HepG2 (cell line): Measurements from ENCODE around the gene CASP7. TPM values are rescaled to one million over a fixed set of nuclear protein-coding genes. Genes with fewer than 3 reads are reported as not detected.

ENCODE experiments used
- ATAC-seq: fragments of 200-7000 bp; cut with Tn5 transposase; 3 replicates; pipeline ENCODE4 v1.9.1; 2020; ENCODE audit warnings: mild to moderate bottlenecking, moderate library complexity
- BruUV-seq: library from RNA; stranded (reverse); fragments of 400-500 nt; replicated peaks from 2 replicates; lab custom pipeline; 2021; lab: Mats Ljungman, UMichigan
- CTCF ChIA-PET: fragments of 300-600 bp; formaldehyde crosslinking; extraction: SDS; loops from one replicate; lab custom pipeline; 2021; ENCODE audit warnings: low total read pairs, inconsistent platforms, low intra/inter-chr PET ratio; lab: Yijun Ruan, JAX
- POLR2A ChIA-PET: fragments of 350-600 bp; sonication (Branson Sonifier 250); formaldehyde crosslinking; loops from one replicate; lab custom pipeline; 2020; ENCODE audit warnings: antibody characterized with exemption, inconsistent platforms; lab: Yijun Ruan, JAX
- DNase-seq: peaks from one replicate; pipeline ENCODE4 v3.0.0-alpha.2; 2015; ENCODE audit warnings: low spot score
- FAIRE-seq: peaks from 3 replicates; lab custom pipeline; 2011; peaks lifted over from hg19 to GRCh38; lab: Jason Lieb, UNC
- H2AFZ ChIP-seq: one replicate; pipeline ENCODE4 v1.6.1; 2011; ENCODE audit warnings: low read length, inconsistent platforms
- H3K27ac ChIP-seq: fragments of 300-600 bp; 3 replicates; pipeline ENCODE4 v1.8.0; 2011; ENCODE audit warnings: mixed run types, mild to moderate bottlenecking, mixed read lengths, low read length, inconsistent platforms; ENCODE audit not compliant: insufficient read depth; ENCODE audit errors: extremely low read length
- H3K27me3 ChIP-seq, 2 experiments: fragments of 200-600 bp in 1 of 2; 2 replicates in 1 of 2; 3 replicates in 1 of 2; pipeline versions ENCODE4 v1.6.0 to v1.8.0; 2011; ENCODE audit warnings: low read length in 2 of 2, mild to moderate bottlenecking in 2 of 2, moderate library complexity in 2 of 2, inconsistent platforms in 1 of 2; ENCODE audit not compliant: insufficient read depth in 2 of 2, control insufficient read depth in 1 of 2
- H3K36me3 ChIP-seq, 2 experiments: fragments of 200-600 bp in 1 of 2; replicated peaks in 1 of 2; 2 replicates in 1 of 2; 3 replicates in 1 of 2; pipeline versions ENCODE4 v1.5.1 to v1.8.0; 2011; ENCODE audit warnings: low read length in 2 of 2, inconsistent platforms in 1 of 2; ENCODE audit not compliant: insufficient read depth in 2 of 2, control insufficient read depth in 1 of 2
- H3K4me1 ChIP-seq: 2 replicates; pipeline ENCODE4 v1.5.1; 2012; ENCODE audit warnings: low read length, inconsistent platforms; ENCODE audit not compliant: insufficient read depth
- H3K4me2 ChIP-seq: 2 replicates; pipeline ENCODE4 v1.6.0; 2011; ENCODE audit warnings: low read depth, low read length, inconsistent platforms
- H3K4me3 ChIP-seq, 3 experiments: fragments of 200-600 bp in 1 of 3; sonication (generic), shearing (Covaris generic) in 1 of 3; replicated peaks in 1 of 3; 2 replicates each; pipeline ENCODE4 v1.5.1; 2011 to 2016; ENCODE audit warnings: low read length in 3 of 3, inconsistent platforms in 2 of 3, low read depth in 2 of 3, mild to moderate bottlenecking in 2 of 3, control low read depth in 1 of 3, mixed read lengths in 1 of 3; ENCODE audit not compliant: insufficient read depth in 1 of 3
- H3K79me2 ChIP-seq: one replicate; pipeline ENCODE4 v1.6.1; 2011; ENCODE audit warnings: low read length, inconsistent platforms; ENCODE audit not compliant: insufficient read depth
- H3K9ac ChIP-seq: 2 replicates; pipeline ENCODE4 v1.6.0; 2011; ENCODE audit warnings: mild to moderate bottlenecking, low read depth, low read length, inconsistent platforms; ENCODE audit not compliant: insufficient read depth
- H3K9me3 ChIP-seq: 2 replicates; pipeline ENCODE4 v1.5.1; 2012; ENCODE audit warnings: mild to moderate bottlenecking, low read length
- H4K20me1 ChIP-seq: 2 replicates; pipeline ENCODE4 v1.6.0; 2011; ENCODE audit warnings: inconsistent platforms, mild to moderate bottlenecking, low read length, moderate library complexity; ENCODE audit not compliant: insufficient read depth
- MBD4 ChIP-seq: IDR thresholded peaks from 2 replicates; pipeline ENCODE4 v1.6.1; 2012; ENCODE audit warnings: low read length, inconsistent platforms, borderline replicate concordance
- RBM39 ChIP-seq: fragments of 200-400 bp; formaldehyde crosslinking; IDR thresholded peaks from one replicate; pipeline ENCODE4 v1.6.1; 2018; ENCODE audit warnings: antibody characterized with exemption, mild to moderate bottlenecking, low read depth, low read length; ENCODE audit not compliant: poor library complexity, severe bottlenecking
- SALL2 ChIP-seq: sonication (generic); formaldehyde crosslinking; IDR thresholded peaks from 2 replicates; pipeline ENCODE4 v1.8.1; 2023; ENCODE audit warnings: mild to moderate bottlenecking, missing genetic modification reagents, inconsistent platforms
- ZBTB1 ChIP-seq: sonication (generic); formaldehyde crosslinking; IDR thresholded peaks from 2 replicates; pipeline ENCODE4 v1.4.0; 2020; ENCODE audit warnings: missing genetic modification reagents, borderline replicate concordance
- ZBTB38 ChIP-seq: sonication (generic); formaldehyde crosslinking; IDR thresholded peaks from 2 replicates; pipeline ENCODE4 v1.5.1; 2020; ENCODE audit warnings: mild to moderate bottlenecking, missing genetic modification reagents
- ZFX ChIP-seq: sonication (generic); formaldehyde crosslinking; IDR thresholded peaks from 2 replicates; pipeline ENCODE4 v1.4.0; 2020; ENCODE audit warnings: mild to moderate bottlenecking, low read depth, missing genetic modification reagents, moderate library complexity
- ZFY ChIP-seq: sonication (generic); formaldehyde crosslinking; IDR thresholded peaks from 2 replicates; pipeline ENCODE4 v1.4.0; 2020; ENCODE audit warnings: missing genetic modification reagents
- ZNF382 ChIP-seq: sonication (generic); formaldehyde crosslinking; IDR thresholded peaks from 2 replicates; pipeline ENCODE4 v1.5.0; 2020; ENCODE audit warnings: missing genetic modification reagents, mild to moderate bottlenecking, borderline replicate concordance
- WGBS: methylation state at CpG from one replicate; pipeline ENCODE4 v1.1.6; 2017; ENCODE audit warnings: low lambda C conversion rate; 5-methylcytosine and 5-hydroxymethylcytosine counted together
- in situ Hi-C: cut with HindIII; loops from 2 replicates; pipeline ENCODE4 v1.10.0; 2017; ENCODE audit warnings: low pct_unique_long_range_greater_than_20kb; ENCODE audit not compliant: extremely low pct_ligation_motif_present
- intact Hi-C: fragments of 100-400 bp; cut with micrococcal nuclease; formaldehyde crosslinking; loops from one replicate; pipeline ENCODE4 v1.10.0; 2022; ENCODE audit not compliant: unreplicated experiment
- polyA plus RNA-seq, 8 experiments: library from polyadenylated mRNA; depleted of rRNA in 3 of 8; stranded (reverse) in 7 of 8; unstranded in 1 of 8; fragments of >200 nt; fragmentation: Illumina TruSeq in 4 of 8; extraction: Trizol in 4 of 8; gene quantifications; 2 replicates each; pipeline versions ENCODE4 v1.2.1 to v1.2.3, GENCODE V29; 2011 to 2016; ENCODE audit warnings: low read depth in 4 of 8, missing spikeins in 1 of 8, mixed read lengths in 1 of 8; ENCODE audit not compliant: insufficient read depth in 1 of 8
- total RNA-seq, 5 experiments: library from RNA; depleted of rRNA; stranded (reverse); fragments of >200 nt; fragmentation: Illumina TruSeq; extraction: Trizol; gene quantifications; 2 replicates each; pipeline ENCODE4 v1.2.3, GENCODE V29; 2016; ENCODE audit warnings: low read depth in 1 of 5
- TF ChIP-seq, protein P1 (sequence below): sonication (generic); formaldehyde crosslinking; IDR thresholded peaks from 2 replicates; pipeline ENCODE4 v1.8.0; 2022; ENCODE audit warnings: mild to moderate bottlenecking, missing genetic modification reagents, moderate library complexity
- TF ChIP-seq, protein P2 (sequence below), 2 experiments: fragments of 450-650 bp in 1 of 2; sonication (generic) in 1 of 2; formaldehyde crosslinking in 1 of 2; IDR thresholded peaks; 2 replicates each; pipeline versions ENCODE4 v1.6.1 to v1.8.0; 2016 to 2022; ENCODE audit warnings: antibody characterized with exemption in 1 of 2, mild to moderate bottlenecking in 1 of 2, missing genetic modification reagents in 1 of 2
- TF ChIP-seq, protein P3 (sequence below): sonication (generic); formaldehyde crosslinking; IDR thresholded peaks from 2 replicates; pipeline ENCODE4 v1.4.0; 2020; ENCODE audit warnings: missing genetic modification reagents, mild to moderate bottlenecking, borderline replicate concordance
- TF ChIP-seq, protein P4 (sequence below): IDR thresholded peaks from 2 replicates; pipeline ENCODE4 v1.6.1; 2016; ENCODE audit warnings: low read depth

CASP7 gene
- total and polyA plus RNA-seq, 2 of the 13 experiments (the other 11 are each of a cell fraction or from before 2014, with no cell fraction given), result 11.9 to 39.3 TPM

DNA sequence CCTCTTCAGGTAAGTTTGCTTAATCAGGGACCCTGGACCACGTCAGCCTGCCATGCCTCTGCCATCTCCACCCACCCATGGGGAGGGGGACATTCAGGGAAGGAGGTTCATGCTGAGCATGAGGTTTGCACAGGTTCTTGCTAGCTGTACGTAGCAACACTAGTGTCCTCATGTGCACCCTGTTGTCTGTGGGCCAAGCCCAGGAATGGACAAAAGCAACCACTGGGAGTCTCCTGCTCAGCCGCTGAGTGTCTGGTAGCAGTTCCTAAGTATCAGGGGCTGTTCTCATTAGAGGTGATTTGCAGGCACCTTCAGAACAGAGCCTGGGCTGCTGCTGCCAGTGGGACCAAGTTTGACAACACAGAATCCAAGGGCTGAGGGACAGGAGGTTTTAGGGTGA lies 17.9 kb downstream of the CASP7 start:
- H2AFZ ChIP-seq, result no peak overlapping the region
- CTCF ChIA-PET, result no interaction called here
- TF ChIP-seq, protein P1, sequence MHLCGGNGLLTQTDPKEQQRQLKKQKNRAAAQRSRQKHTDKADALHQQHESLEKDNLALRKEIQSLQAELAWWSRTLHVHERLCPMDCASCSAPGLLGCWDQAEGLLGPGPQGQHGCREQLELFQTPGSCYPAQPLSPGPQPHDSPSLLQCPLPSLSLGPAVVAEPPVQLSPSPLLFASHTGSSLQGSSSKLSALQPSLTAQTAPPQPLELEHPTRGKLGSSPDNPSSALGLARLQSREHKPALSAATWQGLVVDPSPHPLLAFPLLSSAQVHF (CRISPR knock-in tag), result no peak
- TF ChIP-seq MBD4 (no peak), RBM39 (no peak), ZBTB38 (CRISPR knock-in tag) (no peak), ZFX (CRISPR knock-in tag) (no peak), ZNF382 (CRISPR knock-in tag) (no peak), SALL2 (CRISPR knock-in tag) (no peak), ZFY (CRISPR knock-in tag) (no peak), ZBTB1 (CRISPR knock-in tag) (no peak)
- TF ChIP-seq, protein P2, sequence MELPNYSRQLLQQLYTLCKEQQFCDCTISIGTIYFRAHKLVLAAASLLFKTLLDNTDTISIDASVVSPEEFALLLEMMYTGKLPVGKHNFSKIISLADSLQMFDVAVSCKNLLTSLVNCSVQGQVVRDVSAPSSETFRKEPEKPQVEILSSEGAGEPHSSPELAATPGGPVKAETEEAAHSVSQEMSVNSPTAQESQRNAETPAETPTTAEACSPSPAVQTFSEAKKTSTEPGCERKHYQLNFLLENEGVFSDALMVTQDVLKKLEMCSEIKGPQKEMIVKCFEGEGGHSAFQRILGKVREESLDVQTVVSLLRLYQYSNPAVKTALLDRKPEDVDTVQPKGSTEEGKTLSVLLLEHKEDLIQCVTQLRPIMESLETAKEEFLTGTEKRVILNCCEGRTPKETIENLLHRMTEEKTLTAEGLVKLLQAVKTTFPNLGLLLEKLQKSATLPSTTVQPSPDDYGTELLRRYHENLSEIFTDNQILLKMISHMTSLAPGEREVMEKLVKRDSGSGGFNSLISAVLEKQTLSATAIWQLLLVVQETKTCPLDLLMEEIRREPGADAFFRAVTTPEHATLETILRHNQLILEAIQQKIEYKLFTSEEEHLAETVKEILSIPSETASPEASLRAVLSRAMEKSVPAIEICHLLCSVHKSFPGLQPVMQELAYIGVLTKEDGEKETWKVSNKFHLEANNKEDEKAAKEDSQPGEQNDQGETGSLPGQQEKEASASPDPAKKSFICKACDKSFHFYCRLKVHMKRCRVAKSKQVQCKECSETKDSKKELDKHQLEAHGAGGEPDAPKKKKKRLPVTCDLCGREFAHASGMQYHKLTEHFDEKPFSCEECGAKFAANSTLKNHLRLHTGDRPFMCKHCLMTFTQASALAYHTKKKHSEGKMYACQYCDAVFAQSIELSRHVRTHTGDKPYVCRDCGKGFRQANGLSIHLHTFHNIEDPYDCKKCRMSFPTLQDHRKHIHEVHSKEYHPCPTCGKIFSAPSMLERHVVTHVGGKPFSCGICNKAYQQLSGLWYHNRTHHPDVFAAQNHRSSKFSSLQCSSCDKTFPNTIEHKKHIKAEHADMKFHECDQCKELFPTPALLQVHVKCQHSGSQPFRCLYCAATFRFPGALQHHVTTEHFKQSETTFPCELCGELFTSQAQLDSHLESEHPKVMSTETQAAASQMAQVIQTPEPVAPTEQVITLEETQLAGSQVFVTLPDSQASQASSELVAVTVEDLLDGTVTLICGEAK (IDR thresholded peaks at IDR 0.05), result no peak
- TF ChIP-seq, protein P2 (CRISPR knock-in tag; IDR thresholded peaks at IDR 0.05), result no peak
- TF ChIP-seq, protein P3, sequence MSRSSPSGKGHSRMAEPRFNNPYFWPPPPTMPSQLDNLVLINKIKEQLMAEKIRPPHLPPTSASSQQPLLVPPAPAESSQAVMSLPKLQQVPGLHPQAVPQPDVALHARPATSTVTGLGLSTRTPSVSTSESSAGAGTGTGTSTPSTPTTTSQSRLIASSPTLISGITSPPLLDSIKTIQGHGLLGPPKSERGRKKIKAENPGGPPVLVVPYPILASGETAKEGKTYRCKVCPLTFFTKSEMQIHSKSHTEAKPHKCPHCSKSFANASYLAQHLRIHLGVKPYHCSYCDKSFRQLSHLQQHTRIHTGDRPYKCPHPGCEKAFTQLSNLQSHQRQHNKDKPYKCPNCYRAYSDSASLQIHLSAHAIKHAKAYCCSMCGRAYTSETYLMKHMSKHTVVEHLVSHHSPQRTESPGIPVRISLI (CRISPR knock-in tag), result no peak
- TF ChIP-seq, protein P4, sequence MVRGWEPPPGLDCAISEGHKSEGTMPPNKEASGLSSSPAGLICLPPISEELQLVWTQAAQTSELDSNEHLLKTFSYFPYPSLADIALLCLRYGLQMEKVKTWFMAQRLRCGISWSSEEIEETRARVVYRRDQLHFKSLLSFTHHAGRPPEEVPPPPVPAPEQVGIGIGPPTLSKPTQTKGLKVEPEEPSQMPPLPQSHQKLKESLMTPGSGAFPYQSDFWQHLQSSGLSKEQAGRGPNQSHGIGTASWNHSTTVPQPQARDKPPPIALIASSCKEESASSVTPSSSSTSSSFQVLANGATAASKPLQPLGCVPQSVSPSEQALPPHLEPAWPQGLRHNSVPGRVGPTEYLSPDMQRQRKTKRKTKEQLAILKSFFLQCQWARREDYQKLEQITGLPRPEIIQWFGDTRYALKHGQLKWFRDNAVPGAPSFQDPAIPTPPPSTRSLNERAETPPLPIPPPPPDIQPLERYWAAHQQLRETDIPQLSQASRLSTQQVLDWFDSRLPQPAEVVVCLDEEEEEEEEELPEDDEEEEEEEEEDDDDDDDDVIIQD (CRISPR knock-in tag), result no peak

More for the DNA sequence above, 17.9 kb downstream of the CASP7 start:
- H3K27me3 ChIP-seq, result no peaks in the 10 kb centered on the region
- H3K4me2 ChIP-seq, result no peak overlapping the region
- H3K9ac ChIP-seq, result no peak overlapping the region
- no peak for ATAC-seq
- POLR2A ChIA-PET, result no interaction called here
- peaks cover 10 to 26% of the 10 kb centered on the region in 2 experiments for H3K36me3 ChIP-seq
- in situ Hi-C loops, result no loop called here
- no peaks in the 10 kb centered on the region for H3K4me1 ChIP-seq
- DNase-seq, result no peak
- no peak for FAIRE-seq
- H3K9me3 ChIP-seq, result peaks cover 11% of the 10 kb centered on the region; the same call in 1 of the 2 replicates
- intact Hi-C loops, result no loop called here
- 100% methylated on average over 1 of the region's 3 CpGs for WGBS
- no TSS peak for BruUV-seq
- H3K27ac ChIP-seq, result no peak overlapping the region
- no peaks in the 10 kb centered on the region for H4K20me1 ChIP-seq
- H3K79me2 ChIP-seq, result peaks cover 8% of the 10 kb centered on the region
- H3K4me3 ChIP-seq, result no peak overlapping the region
